ENCODE data around the gene PTGS1.

The PTGS1 gene

GRCh38 chr9:122336189-122336588, 34.6 kb upstream of the PTGS1 start:
- Histone ChIP-seq H3K4me3 (no peak overlapping the region), H3K4me1 (peaks cover 0 to 15% (median 0%) of the 10 kb centered on the region in 4 donors), H3K27ac (no peak overlapping the region), H3K9me3 (no peaks in the 10 kb centered on the region), H3K36me3 (no peaks in the 10 kb centered on the region), H3K27me3 (no peaks in the 10 kb centered on the region)
- intact Hi-C loops (cut with DNase I; ENCODE audit: low total_unique reads), result no loop called here
- no peak for DNase-seq
- no peak for TF ChIP-seq CTCF (IDR thresholded peaks at IDR 0.05)

- Histone ChIP-seq H3K4me1 (peaks cover 0 to 15% (median 0%) of the 10 kb centered on the region in 4 donors), H3K27me3 (no peaks in the 10 kb centered on the region), H3K36me3 (no peaks in the 10 kb centered on the region), H3K9me3 (no peaks in the 10 kb centered on the region), H3K27ac (no peak overlapping the region), H3K4me3 (no peak overlapping the region)
- TF ChIP-seq CTCF (IDR thresholded peaks at IDR 0.05), result no peak
- intact Hi-C loops (cut with DNase I; ENCODE audit: low total_unique reads), result no loop called here
- no peak for DNase-seq
Measured at GRCh38 chr9:122336866-122337555, 33.8 kb upstream of the PTGS1 start.

GRCh38 chr9:122337556-122337929, 33.3 kb upstream of the PTGS1 start:
- no peak for DNase-seq
- intact Hi-C loops (cut with DNase I; ENCODE audit: low total_unique reads), result no loop called here
- Histone ChIP-seq H3K9me3 (no peaks in the 10 kb centered on the region), H3K27ac (no peak overlapping the region), H3K4me3 (no peak overlapping the region), H3K36me3 (no peaks in the 10 kb centered on the region), H3K27me3 (no peaks in the 10 kb centered on the region), H3K4me1 (peaks cover 0 to 15% (median 0%) of the 10 kb centered on the region in 4 donors)
- TF ChIP-seq CTCF (IDR thresholded peaks at IDR 0.05), result no peak

GRCh38 chr9:122338536-122338935, 32.3 kb upstream of the PTGS1 start:
- Histone ChIP-seq H3K36me3 (no peaks in the 10 kb centered on the region), H3K4me1 (peaks cover 0 to 12% (median 0%) of the 10 kb centered on the region in 4 donors), H3K27ac (no peak overlapping the region), H3K4me3 (no peak overlapping the region), H3K9me3 (no peaks in the 10 kb centered on the region), H3K27me3 (no peaks in the 10 kb centered on the region)
- no peak for TF ChIP-seq CTCF (IDR thresholded peaks at IDR 0.05)
- no peak for DNase-seq
- intact Hi-C loops (cut with DNase I; ENCODE audit: low total_unique reads), result no loop called here

- Histone ChIP-seq H3K4me1 (peaks cover 0 to 7% (median 0%) of the 10 kb centered on the region in 4 donors), H3K36me3 (no peaks in the 10 kb centered on the region), H3K27me3 (no peaks in the 10 kb centered on the region), H3K9me3 (no peaks in the 10 kb centered on the region), H3K4me3 (no peak overlapping the region), H3K27ac (no peak overlapping the region)
- no peak for DNase-seq
- TF ChIP-seq CTCF (IDR thresholded peaks at IDR 0.05), result no peak
- intact Hi-C loops (cut with DNase I; ENCODE audit: low total_unique reads), result no loop called here
Measured at GRCh38 chr9:122338994-122339393, 31.8 kb upstream of the PTGS1 start.
